ENCODE data around the gene CLTB. TPM values are rescaled to one million over a fixed set of nuclear protein-coding genes. Genes with fewer than 3 reads are reported as not detected.
A peak's percentile ranks its signal among the peaks of the same experiment; 100 is the strongest.

The CLTB gene
- total and polyA plus RNA-seq, 2 of the 13 experiments (the other 11 are each of a cell fraction or from before 2014, with no cell fraction given), result 23.3 to 33.8 TPM

DNA sequence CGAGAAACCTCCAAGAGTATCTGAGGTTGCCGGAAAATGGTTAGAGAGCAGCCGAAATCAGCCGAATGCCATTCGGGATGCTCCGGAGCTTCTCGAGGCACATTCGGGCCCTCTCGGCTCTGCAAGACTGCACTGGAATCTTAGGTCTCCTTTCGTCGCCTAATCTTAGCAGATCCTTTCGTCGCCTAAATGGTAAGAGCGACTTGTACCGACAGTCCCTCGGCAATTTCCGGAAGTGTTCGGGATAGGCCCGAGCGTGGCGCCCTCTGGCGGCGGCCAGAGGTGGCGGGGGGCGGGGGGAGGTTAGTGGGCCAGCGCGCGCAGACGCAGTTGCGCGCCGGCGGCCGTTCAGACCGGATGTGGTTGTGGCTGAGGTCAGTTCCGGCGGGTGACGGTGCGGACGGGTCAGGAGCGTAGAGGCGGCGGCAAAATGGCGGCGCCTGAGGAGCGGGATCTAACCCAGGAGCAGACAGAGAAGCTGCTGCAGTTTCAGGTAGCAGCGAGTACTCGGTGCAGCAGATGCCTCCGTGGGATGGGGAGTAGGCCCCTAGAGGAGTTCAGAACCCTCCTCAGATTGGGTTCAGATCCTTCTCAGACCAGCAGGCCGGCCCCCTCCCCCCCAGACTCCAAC, 31.8 kb upstream of the CLTB start, which contains the start of gene FAF2 (continued):
- TF ChIP-seq PAWR (CRISPR knock-in tag; IDR thresholded peaks at IDR 0.05; ENCODE audit: borderline replicate concordance) (no peak), ONECUT2 (CRISPR knock-in tag; IDR thresholded peaks at IDR 0.05) (no peak), TEAD2 (CRISPR knock-in tag; IDR thresholded peaks at IDR 0.05) (no peak), DPF2 (CRISPR knock-in tag; IDR thresholded peaks at IDR 0.05; ENCODE audit: borderline replicate concordance, low read depth) (no peak), ZNF556 (CRISPR knock-in tag; IDR thresholded peaks at IDR 0.05; ENCODE audit: borderline replicate concordance) (0 out of 2 replicates have a peak, but pooled peaks have one; percentile 55), SMAD9 (CRISPR knock-in tag; IDR thresholded peaks at IDR 0.05) (no peak), ZSCAN20 (CRISPR knock-in tag; IDR thresholded peaks at IDR 0.05; ENCODE audit: borderline replicate concordance) (no peak), MAFG (CRISPR knock-in tag; IDR thresholded peaks at IDR 0.05) (no peak), JUN (CRISPR knock-in tag; IDR thresholded peaks at IDR 0.05) (peak; percentile 18; the same call in 1 of the 2 replicates), ZNF710 (CRISPR knock-in tag; IDR thresholded peaks at IDR 0.05; ENCODE audit: borderline replicate concordance) (peak; percentile 15; the same call in 1 of the 2 replicates), YEATS2 (CRISPR knock-in tag; IDR thresholded peaks at IDR 0.05; ENCODE audit: borderline replicate concordance) (peak; percentile 94), ZNF143 (CRISPR knock-in tag; IDR thresholded peaks at IDR 0.05) (no peak; the same call in 1 of the 2 replicates), BCL6 (CRISPR knock-in tag; IDR thresholded peaks at IDR 0.05) (0 out of 2 replicates have a peak, but pooled peaks have one; percentile 27), ZNF101 (CRISPR knock-in tag; IDR thresholded peaks at IDR 0.05; ENCODE audit: borderline replicate concordance, low read depth) (no peak), ZSCAN12 (CRISPR knock-in tag; IDR thresholded peaks at IDR 0.05) (no peak), RARA (CRISPR knock-in tag; IDR thresholded peaks at IDR 0.05) (no peak; the same call in 1 of the 2 replicates), ZMAT5 (CRISPR knock-in tag; IDR thresholded peaks at IDR 0.05; ENCODE audit: borderline replicate concordance, low read depth) (no peak), ZFP90 (CRISPR knock-in tag; IDR thresholded peaks at IDR 0.05; ENCODE audit: borderline replicate concordance) (peak; percentile 32), ESRRA (CRISPR knock-in tag; IDR thresholded peaks at IDR 0.05; ENCODE audit: low read depth) (peak; percentile 38; the same call in 1 of the 2 replicates), ZNF776 (CRISPR knock-in tag; IDR thresholded peaks at IDR 0.05) (peak; percentile 52; the same call in 1 of the 2 replicates)
- TF ChIP-seq, protein P1, sequence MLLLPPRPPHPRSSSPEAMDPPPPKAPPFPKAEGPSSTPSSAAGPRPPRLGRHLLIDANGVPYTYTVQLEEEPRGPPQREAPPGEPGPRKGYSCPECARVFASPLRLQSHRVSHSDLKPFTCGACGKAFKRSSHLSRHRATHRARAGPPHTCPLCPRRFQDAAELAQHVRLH (CRISPR knock-in tag; IDR thresholded peaks at IDR 0.05; ENCODE audit: borderline replicate concordance, low read depth), result peak; percentile 81; the same call in 1 of the 2 replicates
- TF ChIP-seq, protein P2, sequence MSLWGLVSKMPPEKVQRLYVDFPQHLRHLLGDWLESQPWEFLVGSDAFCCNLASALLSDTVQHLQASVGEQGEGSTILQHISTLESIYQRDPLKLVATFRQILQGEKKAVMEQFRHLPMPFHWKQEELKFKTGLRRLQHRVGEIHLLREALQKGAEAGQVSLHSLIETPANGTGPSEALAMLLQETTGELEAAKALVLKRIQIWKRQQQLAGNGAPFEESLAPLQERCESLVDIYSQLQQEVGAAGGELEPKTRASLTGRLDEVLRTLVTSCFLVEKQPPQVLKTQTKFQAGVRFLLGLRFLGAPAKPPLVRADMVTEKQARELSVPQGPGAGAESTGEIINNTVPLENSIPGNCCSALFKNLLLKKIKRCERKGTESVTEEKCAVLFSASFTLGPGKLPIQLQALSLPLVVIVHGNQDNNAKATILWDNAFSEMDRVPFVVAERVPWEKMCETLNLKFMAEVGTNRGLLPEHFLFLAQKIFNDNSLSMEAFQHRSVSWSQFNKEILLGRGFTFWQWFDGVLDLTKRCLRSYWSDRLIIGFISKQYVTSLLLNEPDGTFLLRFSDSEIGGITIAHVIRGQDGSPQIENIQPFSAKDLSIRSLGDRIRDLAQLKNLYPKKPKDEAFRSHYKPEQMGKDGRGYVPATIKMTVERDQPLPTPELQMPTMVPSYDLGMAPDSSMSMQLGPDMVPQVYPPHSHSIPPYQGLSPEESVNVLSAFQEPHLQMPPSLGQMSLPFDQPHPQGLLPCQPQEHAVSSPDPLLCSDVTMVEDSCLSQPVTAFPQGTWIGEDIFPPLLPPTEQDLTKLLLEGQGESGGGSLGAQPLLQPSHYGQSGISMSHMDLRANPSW (CRISPR knock-in tag; IDR thresholded peaks at IDR 0.05; ENCODE audit: borderline replicate concordance), result no peak
- TF ChIP-seq, protein P3, sequence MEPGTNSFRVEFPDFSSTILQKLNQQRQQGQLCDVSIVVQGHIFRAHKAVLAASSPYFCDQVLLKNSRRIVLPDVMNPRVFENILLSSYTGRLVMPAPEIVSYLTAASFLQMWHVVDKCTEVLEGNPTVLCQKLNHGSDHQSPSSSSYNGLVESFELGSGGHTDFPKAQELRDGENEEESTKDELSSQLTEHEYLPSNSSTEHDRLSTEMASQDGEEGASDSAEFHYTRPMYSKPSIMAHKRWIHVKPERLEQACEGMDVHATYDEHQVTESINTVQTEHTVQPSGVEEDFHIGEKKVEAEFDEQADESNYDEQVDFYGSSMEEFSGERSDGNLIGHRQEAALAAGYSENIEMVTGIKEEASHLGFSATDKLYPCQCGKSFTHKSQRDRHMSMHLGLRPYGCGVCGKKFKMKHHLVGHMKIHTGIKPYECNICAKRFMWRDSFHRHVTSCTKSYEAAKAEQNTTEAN (CRISPR knock-in tag; conservative IDR thresholded peaks at IDR 0.05), result no peak

Data from HepG2 (cell line).